GM18499 (cell line): Measurements from ENCODE around the gene CSF1R.

Experiments used
- ATAC-seq: cut with Tn5 transposase; IDR thresholded peaks from one replicate; pipeline ENCODE4 v1.9.1; 2021; ENCODE audit warnings: moderate number of reproducible peaks; ENCODE audit not compliant: insufficient read depth, unreplicated experiment

CSF1R gene

GRCh38 chr5:150075233-150075632, 11.1 kb downstream of the CSF1R start:
- ATAC-seq = no peak

- no peak for ATAC-seq
Observed at GRCh38 chr5:150073677-150074076, 12.7 kb downstream of the CSF1R start.

- no peak for ATAC-seq
Observed at GRCh38 chr5:150073086-150073625, 13.2 kb downstream of the CSF1R start.

- ATAC-seq = no peak
Observed at GRCh38 chr5:150070821-150071220, 15.5 kb downstream of the CSF1R start.

- no peak for ATAC-seq
Observed at GRCh38 chr5:150069672-150070627, 16.4 kb downstream of the CSF1R start.

GRCh38 chr5:150068961-150069645, 17.3 kb downstream of the CSF1R start:
- ATAC-seq = no peak

- ATAC-seq = no peak
Observed at GRCh38 chr5:150068472-150068871, 17.9 kb downstream of the CSF1R start.

- ATAC-seq = no peak
Observed at GRCh38 chr5:150068071-150068470, 18.3 kb downstream of the CSF1R start.

GRCh38 chr5:150067405-150067960, 18.9 kb downstream of the CSF1R start:
- no peak for ATAC-seq

GRCh38 chr5:150066901-150067396, 19.4 kb downstream of the CSF1R start:
- peak; percentile 67 for ATAC-seq

GRCh38 chr5:150066436-150066835, 19.9 kb downstream of the CSF1R start:
- ATAC-seq = no peak

- ATAC-seq = no peak
Observed at GRCh38 chr5:150065886-150066285, 20.5 kb downstream of the CSF1R start.

GRCh38 chr5:150065346-150065745, 21.0 kb downstream of the CSF1R start:
- ATAC-seq = no peak

- no peak for ATAC-seq
Observed at GRCh38 chr5:150064681-150065220, 21.6 kb downstream of the CSF1R start.

- ATAC-seq = no peak
Observed at GRCh38 chr5:150063638-150064037, 22.7 kb downstream of the CSF1R start.

- no peak for ATAC-seq
Observed at GRCh38 chr5:150062216-150062922, 24.0 kb downstream of the CSF1R start.

GRCh38 chr5:150061538-150061995, 24.8 kb downstream of the CSF1R start:
- ATAC-seq = no peak

GRCh38 chr5:150060471-150060870, 25.9 kb downstream of the CSF1R start:
- ATAC-seq = no peak

- no peak for ATAC-seq
Observed at GRCh38 chr5:150059623-150060022, 26.7 kb downstream of the CSF1R start.
